PC-9 (cell line): ENCODE results near the gene ATG10. TPM values are rescaled to one million over a fixed set of nuclear protein-coding genes. Genes with fewer than 3 reads are reported as not detected.
"Not testable (repeated sequence)": the region's sequence is repeated elsewhere in the genome, so short reads cannot be mapped to it uniquely, and the experiment has no call there.

Experiments
- BruUV-seq: library from RNA; stranded (reverse); fragments of 400-500 nt; replicated peaks from 2 replicates; lab custom pipeline; 2021; lab: Mats Ljungman, UMichigan
- CTCF ChIA-PET: fragments of 300-600 bp; sonication (Branson Sonifier 250); formaldehyde crosslinking; loops from one replicate; lab custom pipeline; 2022; ENCODE audit warnings: antibody characterized with exemption; lab: Charles Lee
- POLR2A ChIA-PET: fragments of 300-600 bp; sonication (Branson Sonifier 250); formaldehyde crosslinking; loops from one replicate; lab custom pipeline; 2022; ENCODE audit warnings: antibody characterized with exemption; ENCODE audit not compliant: unreplicated experiment; lab: Charles Lee
- DNase-seq, 2 experiments: peaks; one replicate each; pipeline versions ENCODE4 v3.0.0 to v3.0.0-alpha.2; 2015 to 2022; ENCODE audit warnings: mixed read lengths in 1 of 2
- H2AFZ ChIP-seq: fragments of 200-600 bp; sonication (generic); 2 replicates; pipeline ENCODE4 v1.8.1; 2017; ENCODE audit warnings: antibody characterized with exemption
- H3F3A ChIP-seq: fragments of 200-600 bp; sonication (generic); 2 replicates; pipeline ENCODE4 v1.8.1; 2017; ENCODE audit warnings: antibody characterized with exemption, mild to moderate bottlenecking, low read depth; ENCODE audit not compliant: insufficient read depth
- H3K27ac ChIP-seq: fragments of 200-600 bp; sonication (generic); 2 replicates; pipeline ENCODE4 v1.6.1; 2016; ENCODE audit warnings: mixed run types
- H3K27me3 ChIP-seq: fragments of 200-600 bp; sonication (generic); 2 replicates; pipeline ENCODE4 v1.6.1; 2016; ENCODE audit warnings: low read depth, mixed run types; ENCODE audit not compliant: insufficient read depth
- H3K36me3 ChIP-seq: fragments of 200-600 bp; sonication (generic); 2 replicates; pipeline ENCODE4 v1.6.1; 2016; ENCODE audit warnings: low read depth, mixed run types
- H3K4me1 ChIP-seq: fragments of 200-600 bp; sonication (generic); replicated peaks from 2 replicates; pipeline ENCODE4 v1.6.1; 2016; ENCODE audit warnings: mixed run types; ENCODE audit not compliant: insufficient read depth
- H3K4me2 ChIP-seq: fragments of 200-600 bp; sonication (generic); 2 replicates; pipeline ENCODE4 v1.6.1; 2017; ENCODE audit warnings: mixed run types
- H3K4me3 ChIP-seq: fragments of 200-600 bp; sonication (generic); 2 replicates; pipeline ENCODE4 v1.6.1; 2016; ENCODE audit warnings: mixed run types
- H3K79me2 ChIP-seq: fragments of 200-600 bp; sonication (generic); 2 replicates; pipeline ENCODE4 v1.6.1; 2017; ENCODE audit warnings: low read depth, mixed run types
- H3K9me2 ChIP-seq: fragments of 200-600 bp; sonication (generic); 2 replicates; pipeline ENCODE4 v1.8.1; 2017; ENCODE audit warnings: mild to moderate bottlenecking; ENCODE audit not compliant: insufficient read depth
- H3K9me3 ChIP-seq: fragments of 200-600 bp; sonication (generic); 2 replicates; pipeline ENCODE4 v1.8.1; 2016; ENCODE audit warnings: low read depth; ENCODE audit not compliant: insufficient read depth
- H4K20me1 ChIP-seq: fragments of 200-600 bp; sonication (generic); 2 replicates; pipeline ENCODE4 v1.8.1; 2017; ENCODE audit not compliant: insufficient read depth
- CTCF ChIP-seq: fragments of 200-600 bp; sonication (generic); conservative IDR thresholded peaks from 2 replicates; pipeline ENCODE4 v1.6.1; 2017; ENCODE audit warnings: mixed run types, antibody characterized with exemption, mild to moderate bottlenecking, moderate library complexity
- EZH2 ChIP-seq: fragments of 200-600 bp; sonication (generic); IDR thresholded peaks from 2 replicates; pipeline ENCODE4 v1.8.0; 2017; ENCODE audit warnings: antibody characterized with exemption, low read depth
- intact Hi-C: fragments of 100-400 bp; cut with micrococcal nuclease; formaldehyde crosslinking; loops from one replicate; pipeline ENCODE4 v1.10.0; 2022; ENCODE audit not compliant: unreplicated experiment
- total RNA-seq: library from RNA; stranded (reverse); gene quantifications from 2 replicates; pipeline ENCODE4 v1.2.3, GENCODE V29; 2021

Gene ATG10
- total RNA-seq, 1 experiment from 2014 or later = 12.7 TPM

GRCh38 chr5:82257729-82258128 lies 285.9 kb downstream of the ATG10 start:
- no peaks in the 10 kb centered on the region for H3K27me3 ChIP-seq
- no TSS peak for BruUV-seq
- POLR2A ChIA-PET = no interaction called here
- intact Hi-C loops = no loop called here
- H3K4me1 ChIP-seq = no peaks in the 10 kb centered on the region
- no peak overlapping the region for H2AFZ ChIP-seq
- H3K4me3 ChIP-seq = no peak overlapping the region
- H3K4me2 ChIP-seq = no peak overlapping the region
- H4K20me1 ChIP-seq = no peaks in the 10 kb centered on the region
- no peaks in the 10 kb centered on the region; the same call in 1 of the 2 replicates for H3F3A ChIP-seq
- H3K79me2 ChIP-seq = no peaks in the 10 kb centered on the region
- no peaks in the 10 kb centered on the region for H3K9me3 ChIP-seq
- H3K36me3 ChIP-seq = no peaks in the 10 kb centered on the region
- no peak overlapping the region for H3K27ac ChIP-seq
- CTCF ChIA-PET = interaction anchor here (0.6 to 0.7 kb wide), 2 partner anchors 406 to 1311 kb away, joined by 3 to 4 read pairs; no protein-coding TSS in a partner anchor
- DNase-seq = no peak
- TF ChIP-seq EZH2 = no peak
- no peak for TF ChIP-seq CTCF
- H3K9me2 ChIP-seq = no peaks in the 10 kb centered on the region

GRCh38 chr5:82259172-82259800 lies 287.5 kb downstream of the ATG10 start:
- H3K4me1 ChIP-seq = no peaks in the 10 kb centered on the region
- H3K9me2 ChIP-seq = no peaks in the 10 kb centered on the region
- peak; percentile 57 for TF ChIP-seq CTCF
- TF ChIP-seq EZH2 = no peak
- ChIA-PET CTCF (no interaction called here), POLR2A (no interaction called here)
- no TSS peak for BruUV-seq
- H3K27ac ChIP-seq = no peak overlapping the region
- H3F3A ChIP-seq = no peaks in the 10 kb centered on the region; the same call in 1 of the 2 replicates
- no peak for DNase-seq
- intact Hi-C loops = no loop called here
- H3K4me3 ChIP-seq = no peak overlapping the region
- H3K4me2 ChIP-seq = no peak overlapping the region
- no peaks in the 10 kb centered on the region for H3K79me2 ChIP-seq
- H2AFZ ChIP-seq = no peak overlapping the region
- no peaks in the 10 kb centered on the region for H3K27me3 ChIP-seq
- no peaks in the 10 kb centered on the region for H3K9me3 ChIP-seq
- H3K36me3 ChIP-seq = no peaks in the 10 kb centered on the region
- no peaks in the 10 kb centered on the region for H4K20me1 ChIP-seq

- no peak overlapping the region for H3K4me2 ChIP-seq
- H2AFZ ChIP-seq = no peak overlapping the region
- H3K36me3 ChIP-seq = 0 out of 2 replicates have a peak, but pooled peaks cover 12% of the 10 kb centered on the region
- no peaks in the 10 kb centered on the region for H3K9me3 ChIP-seq
- H3K79me2 ChIP-seq = no peaks in the 10 kb centered on the region
- no peaks in the 10 kb centered on the region for H3K27me3 ChIP-seq
- H3K27ac ChIP-seq = no peak overlapping the region
- no peaks in the 10 kb centered on the region for H3F3A ChIP-seq
- intact Hi-C loops = no loop called here
- no peak overlapping the region for H3K4me3 ChIP-seq
- ChIA-PET CTCF (no interaction called here), POLR2A (no interaction called here)
- no peak for DNase-seq
- TF ChIP-seq CTCF = no peak
- no peak for TF ChIP-seq EZH2
- no TSS peak for BruUV-seq
- no peaks in the 10 kb centered on the region for H3K9me2 ChIP-seq
- no peaks in the 10 kb centered on the region for H4K20me1 ChIP-seq
- H3K4me1 ChIP-seq = no peaks in the 10 kb centered on the region
Observed at GRCh38 chr5:82265047-82265446, 293.2 kb downstream of the ATG10 start.

GRCh38 chr5:82267297-82267933 lies 295.6 kb downstream of the ATG10 start:
- H3K4me3 ChIP-seq, H3K79me2 ChIP-seq, H4K20me1 ChIP-seq, H3K9me2 ChIP-seq, H2AFZ ChIP-seq, H3K27ac ChIP-seq, H3F3A ChIP-seq, DNase-seq, CTCF ChIA-PET, H3K4me1 ChIP-seq, BruUV-seq, H3K27me3 ChIP-seq, H3K9me3 ChIP-seq, H3K4me2 ChIP-seq, intact Hi-C loops: not testable (repeated sequence)
- 0 out of 2 replicates have a peak, but pooled peaks cover 12% of the 10 kb centered on the region for H3K36me3 ChIP-seq
- POLR2A ChIA-PET = interaction anchor here (0.6 kb wide), 1 partner anchor 108 kb away, joined by 6 read pairs; no protein-coding TSS in a partner anchor

- H3K4me2 ChIP-seq, H4K20me1 ChIP-seq, DNase-seq, H3K27ac ChIP-seq, H3K9me3 ChIP-seq, intact Hi-C loops, H3K4me3 ChIP-seq, H3K79me2 ChIP-seq, H3K9me2 ChIP-seq, POLR2A ChIA-PET, BruUV-seq, H2AFZ ChIP-seq, H3K4me1 ChIP-seq, CTCF ChIA-PET, H3K27me3 ChIP-seq: not testable (repeated sequence)
- Histone ChIP-seq H3K36me3 (0 out of 2 replicates have a peak, but pooled peaks cover 19% of the 10 kb centered on the region), H3F3A (peaks cover 22% of the 10 kb centered on the region; the same call in 1 of the 2 replicates)
Observed at GRCh38 chr5:82269363-82269762, 297.5 kb downstream of the ATG10 start.
